HG03196 (cell line): Measurements from ENCODE around the gene EIF4G1.
A peak's percentile ranks its signal among the peaks of the same experiment; 100 is the strongest.
"Not testable (repeated sequence)": the region's sequence is repeated elsewhere in the genome, so short reads cannot be mapped to it uniquely, and the experiment has no call there.

Experiments
- ATAC-seq: cut with Tn5 transposase; IDR thresholded peaks from one replicate; pipeline ENCODE4 v1.9.1; 2021; ENCODE audit not compliant: unreplicated experiment

EIF4G1 gene

GRCh38 chr3:184314363-184314699 is at the start of gene EIF4G1:
Gene EIF4G1 (plus strand): TSS chr3:184314606. CDS start chr3:184315797, 1,191 bp downstream.
- ATAC-seq, result peak; percentile 87

GRCh38 chr3:184267249-184267648 is 47.2 kb upstream of the EIF4G1 start:
- not testable (repeated sequence) for ATAC-seq

DNA sequence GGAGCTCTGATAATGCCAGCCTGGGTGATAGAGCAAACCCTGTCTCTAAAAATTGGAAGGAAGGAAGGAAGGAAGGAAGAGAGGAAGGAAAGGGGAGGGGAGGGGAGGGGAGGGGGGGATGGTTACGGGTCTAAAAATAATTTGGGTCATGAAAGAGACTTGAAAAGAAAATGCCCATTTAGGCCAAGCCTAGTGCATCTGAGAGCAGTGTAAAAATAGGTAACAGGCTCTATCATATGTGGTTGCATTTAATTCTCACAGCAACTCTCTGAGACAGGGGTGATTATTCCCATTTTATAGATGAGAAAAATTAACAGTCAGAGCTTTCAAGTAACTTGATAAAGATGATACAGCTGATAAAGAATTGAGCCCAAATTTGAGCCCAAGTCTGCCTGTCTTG is 42.1 kb upstream of the EIF4G1 start:
- no peak for ATAC-seq

GRCh38 chr3:184275381-184275701 is 39.1 kb upstream of the EIF4G1 start:
- no peak for ATAC-seq

DNA sequence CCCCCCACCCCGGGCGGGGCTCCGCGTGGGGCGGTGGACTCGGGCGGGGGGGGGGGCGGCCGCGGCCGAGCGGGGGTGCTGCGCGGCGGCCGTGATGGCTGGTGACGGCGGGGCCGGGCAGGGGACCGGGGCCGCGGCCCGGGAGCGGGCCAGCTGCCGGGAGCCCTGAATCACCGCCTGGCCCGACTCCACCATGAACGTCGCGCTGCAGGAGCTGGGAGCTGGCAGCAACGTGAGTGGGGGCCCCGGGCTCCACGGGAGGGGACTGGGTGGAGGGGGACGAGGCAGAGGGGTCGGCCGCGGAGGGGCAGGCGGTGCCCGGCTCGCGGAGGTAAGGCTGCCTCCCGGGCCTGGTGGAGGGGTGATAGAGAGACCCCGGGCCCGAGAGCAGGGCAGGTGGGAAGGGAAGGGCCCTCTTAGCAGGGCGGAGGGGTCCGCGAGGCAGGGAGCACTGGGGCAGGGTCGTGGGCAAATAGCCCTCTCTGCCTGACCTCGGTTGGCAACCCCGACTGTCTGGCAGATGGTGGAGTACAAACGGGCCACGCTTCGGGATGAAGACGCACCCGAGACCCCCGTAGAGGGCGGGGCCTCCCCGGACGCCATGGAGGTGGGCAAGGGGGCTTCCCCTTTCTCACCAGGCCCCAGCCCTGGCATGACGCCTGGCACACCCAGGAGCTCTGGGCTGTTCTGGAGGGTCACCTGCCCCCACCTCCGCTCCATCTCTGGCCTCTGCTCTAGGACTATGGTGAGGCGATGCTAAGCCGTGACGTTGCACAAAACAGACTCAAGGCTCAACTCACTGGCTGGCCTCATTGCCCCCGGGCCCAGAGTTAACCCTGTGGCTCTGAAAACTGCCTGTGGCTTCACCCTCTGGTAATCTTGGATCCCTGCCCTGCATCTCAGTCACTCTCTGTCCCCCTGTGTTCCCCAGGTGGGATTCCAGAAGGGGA is 38.2 kb upstream of the EIF4G1 start, which contains the start of gene ECE2:
Gene ECE2, plus strand, starts transcription at position 62 of the 950 bp plus-strand sequence. Its CDS starts 132 bp downstream, at position 194.
- no peak for ATAC-seq

GRCh38 chr3:184277366-184277765 is 37.0 kb upstream of the EIF4G1 start:
- ATAC-seq, result no peak

GRCh38 chr3:184282941-184283340 is 31.5 kb upstream of the EIF4G1 start:
- ATAC-seq, result no peak

DNA sequence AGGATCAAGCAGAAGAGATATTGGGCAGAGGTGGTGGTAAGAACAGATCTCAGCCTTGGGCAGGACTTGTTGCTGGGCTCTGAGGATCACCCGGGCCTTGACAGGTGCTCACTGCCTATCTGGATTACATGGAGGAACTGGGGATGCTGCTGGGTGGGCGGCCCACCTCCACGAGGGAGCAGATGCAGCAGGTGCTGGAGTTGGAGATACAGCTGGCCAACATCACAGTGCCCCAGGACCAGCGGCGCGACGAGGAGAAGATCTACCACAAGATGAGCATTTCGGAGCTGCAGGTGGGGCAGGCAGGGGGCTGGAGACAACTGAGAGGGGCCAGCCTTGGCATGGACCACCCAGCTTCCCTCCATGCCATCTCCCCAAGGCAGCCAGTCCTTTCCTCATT is 30.7 kb upstream of the EIF4G1 start:
- no peak for ATAC-seq

DNA sequence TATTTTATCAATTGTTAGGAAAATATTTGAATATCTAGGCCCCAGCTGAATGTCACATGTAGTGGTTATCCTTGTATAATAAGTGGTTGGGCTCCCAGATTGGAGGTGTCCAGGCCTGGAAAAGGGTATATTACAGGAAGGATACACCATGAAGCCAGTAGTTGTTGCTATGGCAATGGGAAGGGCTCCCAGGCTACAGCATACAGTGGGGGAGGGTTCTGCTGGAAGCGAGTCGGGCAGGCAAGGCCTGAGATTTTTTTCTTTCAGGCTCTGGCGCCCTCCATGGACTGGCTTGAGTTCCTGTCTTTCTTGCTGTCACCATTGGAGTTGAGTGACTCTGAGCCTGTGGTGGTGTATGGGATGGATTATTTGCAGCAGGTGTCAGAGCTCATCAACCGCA is 29.7 kb upstream of the EIF4G1 start:
- no peak for ATAC-seq

DNA sequence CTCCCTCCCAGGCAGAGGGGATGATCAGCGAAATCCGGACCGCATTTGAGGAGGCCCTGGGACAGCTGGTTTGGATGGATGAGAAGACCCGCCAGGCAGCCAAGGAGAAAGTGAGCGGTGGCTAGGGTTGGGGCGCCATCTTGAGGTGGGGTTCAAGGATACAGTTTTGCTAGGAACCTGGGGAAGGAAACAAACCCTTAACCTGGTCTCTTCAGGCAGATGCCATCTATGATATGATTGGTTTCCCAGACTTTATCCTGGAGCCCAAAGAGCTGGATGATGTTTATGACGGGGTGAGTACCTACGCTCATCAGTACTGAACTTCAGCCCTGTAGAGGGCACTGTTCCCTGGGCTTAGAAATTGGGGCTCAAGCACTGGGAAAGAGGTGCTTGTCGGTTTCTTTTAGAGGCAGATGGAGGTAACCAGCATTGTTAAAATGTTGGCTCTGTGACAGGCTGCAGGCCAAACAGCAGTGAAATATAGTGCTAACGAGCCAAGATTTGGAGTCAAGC is 24.9 kb upstream of the EIF4G1 start:
- ATAC-seq, result no peak

DNA sequence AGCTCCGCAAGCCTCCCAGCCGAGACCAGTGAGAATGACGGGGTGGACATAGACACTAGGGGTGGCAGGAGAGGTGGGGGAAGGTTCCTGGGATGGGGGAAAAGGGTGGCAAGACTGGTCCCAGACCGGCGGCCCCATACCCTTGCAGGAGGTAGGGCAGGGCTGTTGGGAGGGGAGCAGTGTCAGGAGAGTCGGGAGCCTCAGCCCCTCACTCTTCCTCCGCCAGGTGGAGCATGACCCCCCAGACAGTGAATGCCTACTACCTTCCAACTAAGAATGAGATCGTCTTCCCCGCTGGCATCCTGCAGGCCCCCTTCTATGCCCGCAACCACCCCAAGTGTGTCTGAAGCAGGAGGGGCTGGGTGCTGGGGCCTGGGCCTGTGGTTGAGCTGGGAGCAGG is 24.1 kb upstream of the EIF4G1 start:
- ATAC-seq, result no peak

DNA sequence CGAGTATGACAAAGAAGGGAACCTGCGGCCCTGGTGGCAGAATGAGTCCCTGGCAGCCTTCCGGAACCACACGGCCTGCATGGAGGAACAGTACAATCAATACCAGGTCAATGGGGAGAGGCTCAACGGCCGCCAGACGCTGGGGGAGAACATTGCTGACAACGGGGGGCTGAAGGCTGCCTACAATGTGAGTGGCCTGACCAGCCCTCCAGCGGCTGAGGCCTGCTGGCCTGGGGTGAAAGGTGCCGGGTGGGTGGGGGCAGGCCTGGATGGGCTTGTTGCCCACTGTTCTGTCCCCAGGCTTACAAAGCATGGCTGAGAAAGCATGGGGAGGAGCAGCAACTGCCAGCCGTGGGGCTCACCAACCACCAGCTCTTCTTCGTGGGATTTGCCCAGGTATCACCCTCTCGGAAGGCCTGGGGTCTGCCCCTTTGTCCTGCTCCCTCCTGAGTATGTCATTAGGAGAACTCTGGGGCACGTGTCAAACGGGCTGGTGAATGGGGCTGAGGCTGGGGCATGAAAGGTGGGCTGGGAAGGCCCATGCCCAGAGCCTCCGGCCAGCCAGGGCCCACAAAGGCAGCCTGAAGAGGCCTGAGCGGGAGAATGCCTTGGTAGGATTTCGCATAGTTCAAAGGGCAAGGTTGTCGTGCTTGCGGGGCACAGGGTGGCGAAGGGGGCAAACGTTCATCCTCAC is 23.2 kb upstream of the EIF4G1 start:
- no peak for ATAC-seq

GRCh38 chr3:184291738-184292445 is 22.5 kb upstream of the EIF4G1 start:
- ATAC-seq, result no peak

GRCh38 chr3:184295771-184296170 is 18.6 kb upstream of the EIF4G1 start:
- no peak for ATAC-seq

DNA sequence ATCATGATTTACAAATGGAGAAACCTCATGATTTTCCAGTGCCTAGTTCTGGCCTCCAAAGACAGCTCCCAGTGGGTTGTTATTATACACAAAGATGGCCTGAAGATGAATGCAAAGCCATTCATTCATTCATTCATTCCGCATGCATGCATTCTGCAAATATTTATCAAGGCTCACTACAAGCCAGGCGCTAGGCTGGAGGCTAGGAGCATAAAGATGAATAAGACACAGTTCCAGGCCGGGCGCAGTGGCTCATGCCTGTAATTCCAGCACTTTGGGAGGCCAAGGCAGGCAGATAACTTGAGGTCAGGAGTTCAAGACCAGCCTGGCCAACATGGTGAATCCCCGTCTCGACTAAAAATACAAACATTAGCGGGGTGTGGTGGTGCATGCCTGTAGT is 17.8 kb upstream of the EIF4G1 start:
- ATAC-seq, result no peak

DNA sequence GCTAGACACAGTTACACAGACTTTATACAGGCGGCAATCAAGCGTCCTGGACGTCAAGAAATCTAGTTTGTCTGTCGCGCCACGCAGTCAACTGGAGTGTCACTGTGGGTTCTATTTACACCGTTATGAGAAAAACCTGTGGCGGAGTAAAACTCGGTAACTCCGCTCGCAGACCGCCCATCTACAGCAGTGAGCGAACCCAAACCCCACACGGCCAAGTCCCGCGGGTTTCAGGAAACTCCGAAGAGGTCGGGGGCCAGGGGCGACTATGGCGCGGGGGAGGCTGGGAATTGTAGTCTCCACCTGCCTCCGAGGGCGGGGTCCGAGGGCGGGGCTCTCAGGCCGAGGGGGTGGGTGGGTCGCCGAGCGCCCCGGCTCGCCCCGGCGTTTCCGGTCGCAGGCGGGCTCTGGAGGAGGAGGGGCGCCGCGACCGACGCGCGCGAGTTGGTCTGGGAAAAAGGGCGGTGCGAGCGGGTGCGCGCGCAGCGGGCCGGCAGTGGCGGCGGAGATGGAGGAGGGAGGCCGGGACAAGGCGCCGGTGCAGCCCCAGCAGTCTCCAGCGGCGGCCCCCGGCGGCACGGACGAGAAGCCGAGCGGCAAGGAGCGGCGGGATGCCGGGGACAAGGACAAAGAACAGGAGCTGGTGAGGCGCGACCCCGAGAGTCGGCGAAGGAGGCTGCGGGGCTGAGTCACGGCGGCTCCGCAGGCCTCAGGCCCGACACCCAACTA is 15.5 kb upstream of the EIF4G1 start, which contains the start of gene PSMD2:
Gene PSMD2, plus strand, starts transcription at position 483 of the 729 bp plus-strand sequence. Its CDS starts 26 bp downstream, at position 509.
- ATAC-seq, result peak; percentile 89

DNA sequence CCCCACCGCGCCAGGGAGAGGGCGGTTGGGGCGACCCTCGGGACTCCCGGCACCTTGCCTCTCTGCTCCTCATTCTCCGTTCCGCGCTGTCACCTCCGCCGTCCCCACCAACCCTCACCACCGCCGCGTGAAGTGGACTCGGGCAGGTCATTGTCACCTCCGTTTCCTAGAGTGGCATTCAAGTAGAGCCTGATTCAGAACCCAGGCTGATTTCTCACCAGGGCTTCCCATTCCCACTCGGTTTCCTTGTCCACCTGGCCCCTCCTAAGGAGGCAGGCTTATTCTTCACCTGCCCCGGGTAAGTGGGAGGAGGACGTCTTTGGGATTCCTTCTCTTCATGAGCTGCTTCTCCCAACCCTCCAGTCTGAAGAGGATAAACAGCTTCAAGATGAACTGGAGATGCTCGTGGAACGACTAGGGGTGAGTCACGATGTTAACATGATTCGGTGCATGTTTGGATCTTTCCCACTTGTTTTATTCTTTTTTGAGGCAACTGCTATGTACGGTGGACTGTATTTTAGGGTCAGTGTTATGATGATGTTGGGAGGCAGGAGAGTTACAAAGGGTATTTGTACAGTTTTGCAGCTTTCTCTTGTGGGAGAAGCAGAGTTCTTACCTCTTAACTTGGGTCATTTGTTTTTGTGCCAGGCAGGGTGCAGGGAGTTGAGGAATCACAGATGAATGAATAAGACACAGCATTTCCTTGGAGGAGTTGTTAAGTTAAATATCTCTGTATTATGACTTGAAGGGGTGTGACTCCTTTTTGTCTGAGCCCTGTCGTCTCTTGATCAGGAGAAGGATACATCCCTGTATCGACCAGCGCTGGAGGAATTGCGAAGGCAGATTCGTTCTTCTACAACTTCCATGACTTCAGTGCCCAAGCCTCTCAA is 14.7 kb upstream of the EIF4G1 start:
- no peak for ATAC-seq

DNA sequence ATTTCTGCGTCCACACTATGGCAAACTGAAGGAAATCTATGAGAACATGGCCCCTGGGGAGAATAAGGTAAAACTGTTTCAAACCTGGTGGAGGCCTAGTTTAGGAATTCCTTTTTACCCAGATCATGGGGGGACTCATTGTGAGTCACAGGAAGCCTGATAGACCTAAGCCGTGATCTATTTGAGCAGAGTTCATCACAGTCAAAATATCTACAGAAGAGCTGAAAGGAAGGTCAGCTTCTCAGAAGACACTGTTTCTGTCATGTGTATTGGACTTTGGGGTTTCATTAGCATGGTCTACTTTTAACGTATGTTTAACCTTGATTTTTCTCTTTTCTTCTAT is 14.1 kb upstream of the EIF4G1 start:
- ATAC-seq, result no peak

DNA sequence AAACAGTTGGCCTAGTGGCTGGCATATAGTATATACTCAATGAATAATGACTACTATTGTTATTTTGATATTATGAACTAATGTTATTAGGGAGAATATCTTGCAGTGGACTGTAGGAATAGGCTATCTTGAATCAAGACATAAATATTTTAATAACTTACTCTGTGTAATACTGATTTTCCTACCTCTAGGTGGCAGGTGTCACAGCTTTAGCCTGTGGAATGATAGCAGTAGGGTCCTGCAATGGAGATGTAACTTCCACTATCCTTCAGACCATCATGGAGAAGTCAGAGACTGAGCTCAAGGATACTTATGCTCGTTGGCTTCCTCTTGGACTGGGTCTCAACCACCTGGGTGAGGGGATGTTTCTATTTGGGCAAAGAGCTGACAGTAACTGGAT is 8.8 kb upstream of the EIF4G1 start:
- ATAC-seq, result no peak
